DND-41 (cell line): Measurements from ENCODE around the gene HCN1.

ENCODE experiments used
- ATAC-seq: fragments of 200-7000 bp; cut with Tn5 transposase; 3 replicates; pipeline ENCODE4 v1.9.1; 2021; ENCODE audit warnings: low read depth; ENCODE audit not compliant: insufficient read depth
- DNase-seq: peaks from one replicate; pipeline ENCODE4 v3.0.0-alpha.2; 2020
- H2AFZ ChIP-seq: 2 replicates; pipeline ENCODE4 v1.6.0; 2012; ENCODE audit warnings: low read depth, low read length
- H3K27ac ChIP-seq: 2 replicates; pipeline ENCODE4 v1.5.1; 2012; ENCODE audit warnings: low read length, inconsistent platforms
- H3K27me3 ChIP-seq: fragments of 200-600 bp; sonication (generic); 2 replicates; pipeline ENCODE4 v1.6.0; 2012; ENCODE audit warnings: low read length, mild to moderate bottlenecking, inconsistent platforms; ENCODE audit not compliant: insufficient read depth, poor library complexity
- H3K36me3 ChIP-seq: 2 replicates; pipeline ENCODE4 v1.5.1; 2012; ENCODE audit warnings: low read length, inconsistent platforms; ENCODE audit not compliant: insufficient read depth
- H3K4me1 ChIP-seq: 2 replicates; pipeline ENCODE4 v1.5.1; 2012; ENCODE audit warnings: mild to moderate bottlenecking, low read length; ENCODE audit not compliant: insufficient read depth
- H3K4me2 ChIP-seq: 2 replicates; pipeline ENCODE4 v1.6.0; 2012; ENCODE audit warnings: mild to moderate bottlenecking, moderate library complexity, low read length, inconsistent platforms; ENCODE audit not compliant: insufficient read depth
- H3K4me3 ChIP-seq, 2 experiments: fragments of 200-600 bp in 1 of 2; shearing (Covaris generic) in 1 of 2; 2 replicates each; pipeline ENCODE4 v1.5.1; 2012 to 2016; ENCODE audit warnings: inconsistent platforms in 2 of 2, low read length in 2 of 2, mild to moderate bottlenecking in 2 of 2, low read depth in 1 of 2, moderate library complexity in 1 of 2
- H3K79me2 ChIP-seq: 2 replicates; pipeline ENCODE4 v1.6.0; 2012; ENCODE audit warnings: low read length, inconsistent platforms; ENCODE audit not compliant: insufficient read depth
- H3K9ac ChIP-seq: 2 replicates; pipeline ENCODE4 v1.6.0; 2012; ENCODE audit warnings: low read depth, mild to moderate bottlenecking, inconsistent platforms, low read length, moderate library complexity
- H3K9me3 ChIP-seq: 2 replicates; pipeline ENCODE4 v1.5.1; 2012; ENCODE audit warnings: low read length, moderate library complexity, mild to moderate bottlenecking, inconsistent platforms; ENCODE audit not compliant: insufficient read depth, severe bottlenecking
- H4K20me1 ChIP-seq: 2 replicates; pipeline ENCODE4 v1.6.0; 2012; ENCODE audit warnings: low read length; ENCODE audit not compliant: insufficient read depth
- EZH2 ChIP-seq: IDR thresholded peaks from 3 replicates; pipeline ENCODE4 v1.6.1; 2012; ENCODE audit warnings: borderline replicate concordance, low read depth, mild to moderate bottlenecking, moderate library complexity, low read length, inconsistent platforms; ENCODE audit not compliant: severe bottlenecking
- TF ChIP-seq, protein P1 (sequence below): IDR thresholded peaks from 2 replicates; pipeline ENCODE4 v1.5.1; 2012; ENCODE audit warnings: borderline replicate concordance, low read length, moderate library complexity, mild to moderate bottlenecking; ENCODE audit not compliant: poor library complexity, severe bottlenecking; ENCODE audit errors: extremely low read depth

Gene HCN1

DNA sequence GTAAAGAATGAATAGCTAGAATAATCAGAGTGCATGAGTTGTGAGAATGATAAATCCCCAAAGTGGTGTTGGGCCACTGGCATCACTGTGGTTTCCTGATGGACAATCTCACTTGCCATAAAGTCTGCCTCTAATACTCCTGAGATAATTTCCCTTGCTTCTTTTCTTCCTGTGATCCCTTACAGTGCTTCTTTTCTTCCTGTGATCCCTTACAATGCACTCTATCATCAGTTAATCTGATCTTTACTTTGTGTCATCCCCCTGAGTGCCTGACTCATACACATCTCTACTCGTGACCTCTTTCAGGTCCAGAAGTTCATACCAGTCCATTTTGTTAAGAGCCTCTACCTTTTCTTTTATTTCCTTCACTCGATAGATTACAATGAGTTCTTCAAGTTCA, 418.3 kb downstream of the HCN1 start:
- no peaks in the 10 kb centered on the region for H4K20me1 ChIP-seq
- H3K4me1 ChIP-seq: no peaks in the 10 kb centered on the region
- no peak overlapping the region for H3K27ac ChIP-seq
- ATAC-seq: no peak
- no peaks in the 10 kb centered on the region for H3K79me2 ChIP-seq
- TF ChIP-seq, protein P1, sequence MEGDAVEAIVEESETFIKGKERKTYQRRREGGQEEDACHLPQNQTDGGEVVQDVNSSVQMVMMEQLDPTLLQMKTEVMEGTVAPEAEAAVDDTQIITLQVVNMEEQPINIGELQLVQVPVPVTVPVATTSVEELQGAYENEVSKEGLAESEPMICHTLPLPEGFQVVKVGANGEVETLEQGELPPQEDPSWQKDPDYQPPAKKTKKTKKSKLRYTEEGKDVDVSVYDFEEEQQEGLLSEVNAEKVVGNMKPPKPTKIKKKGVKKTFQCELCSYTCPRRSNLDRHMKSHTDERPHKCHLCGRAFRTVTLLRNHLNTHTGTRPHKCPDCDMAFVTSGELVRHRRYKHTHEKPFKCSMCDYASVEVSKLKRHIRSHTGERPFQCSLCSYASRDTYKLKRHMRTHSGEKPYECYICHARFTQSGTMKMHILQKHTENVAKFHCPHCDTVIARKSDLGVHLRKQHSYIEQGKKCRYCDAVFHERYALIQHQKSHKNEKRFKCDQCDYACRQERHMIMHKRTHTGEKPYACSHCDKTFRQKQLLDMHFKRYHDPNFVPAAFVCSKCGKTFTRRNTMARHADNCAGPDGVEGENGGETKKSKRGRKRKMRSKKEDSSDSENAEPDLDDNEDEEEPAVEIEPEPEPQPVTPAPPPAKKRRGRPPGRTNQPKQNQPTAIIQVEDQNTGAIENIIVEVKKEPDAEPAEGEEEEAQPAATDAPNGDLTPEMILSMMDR: no peak
- no peak for TF ChIP-seq EZH2
- H2AFZ ChIP-seq: no peak overlapping the region
- H3K9ac ChIP-seq: no peak overlapping the region
- H3K4me2 ChIP-seq: no peak overlapping the region
- DNase-seq: no peak
- H3K9me3 ChIP-seq: no peaks in the 10 kb centered on the region
- H3K27me3 ChIP-seq: no peaks in the 10 kb centered on the region
- H3K36me3 ChIP-seq: no peaks in the 10 kb centered on the region
- H3K4me3 ChIP-seq: no peak overlapping the region

DNA sequence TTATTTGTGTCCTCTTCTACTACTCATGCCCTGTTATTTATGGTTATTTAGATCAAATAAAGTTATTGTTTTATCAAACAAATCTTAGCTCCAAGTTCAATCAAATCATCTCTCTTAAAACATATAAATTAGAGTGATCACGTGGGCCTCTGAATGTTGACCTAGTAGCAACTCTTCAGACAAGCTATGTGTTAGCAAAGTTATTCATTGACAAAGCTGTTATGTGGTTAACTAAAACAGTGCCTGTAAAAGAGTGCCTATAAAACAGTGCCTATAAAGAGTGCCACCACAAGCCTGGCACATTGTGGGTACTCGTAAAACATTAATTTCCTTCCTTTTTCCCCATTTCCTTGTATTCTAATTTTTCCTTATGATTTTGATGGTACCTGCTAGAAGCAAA, 421.9 kb downstream of the HCN1 start:
- H2AFZ ChIP-seq: no peak overlapping the region
- no peaks in the 10 kb centered on the region for H3K27me3 ChIP-seq
- no peaks in the 10 kb centered on the region for H3K9me3 ChIP-seq
- no peak overlapping the region for H3K9ac ChIP-seq
- no peaks in the 10 kb centered on the region for H3K4me1 ChIP-seq
- H3K4me2 ChIP-seq: no peak overlapping the region
- no peak for DNase-seq
- no peaks in the 10 kb centered on the region for H3K36me3 ChIP-seq
- H3K27ac ChIP-seq: no peak overlapping the region
- no peak for TF ChIP-seq EZH2
- TF ChIP-seq, protein P1: no peak
- ATAC-seq: no peak
- no peaks in the 10 kb centered on the region for H3K79me2 ChIP-seq
- H4K20me1 ChIP-seq: no peaks in the 10 kb centered on the region
- no peak overlapping the region for H3K4me3 ChIP-seq

DNA sequence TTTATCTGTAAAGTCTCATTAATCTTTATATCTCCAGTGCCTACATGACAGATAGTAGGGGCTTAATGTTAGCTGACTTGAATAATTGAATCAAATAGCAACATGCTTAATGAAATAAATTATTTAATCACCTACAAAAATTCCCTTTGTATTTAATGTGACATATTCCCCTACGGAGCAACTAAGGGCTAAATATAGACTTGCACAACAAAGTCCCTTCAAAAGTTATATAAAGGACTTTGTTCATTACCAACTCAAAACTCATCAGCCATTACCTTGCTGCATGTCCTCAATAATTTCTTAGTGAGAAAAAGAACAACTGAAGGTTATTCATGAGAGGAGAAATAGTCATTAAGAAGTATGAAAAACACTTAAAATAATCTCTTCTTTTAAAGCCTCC, 424.6 kb downstream of the HCN1 start:
- DNase-seq (no peak), ATAC-seq (no peak)
- TF ChIP-seq, protein P1: no peak
- no peak for TF ChIP-seq EZH2
- H4K20me1 ChIP-seq: no peaks in the 10 kb centered on the region
- H3K4me1 ChIP-seq: no peaks in the 10 kb centered on the region
- H3K9ac ChIP-seq: no peak overlapping the region
- H2AFZ ChIP-seq: no peak overlapping the region
- no peaks in the 10 kb centered on the region for H3K79me2 ChIP-seq
- no peak overlapping the region for H3K4me3 ChIP-seq
- H3K4me2 ChIP-seq: no peak overlapping the region
- no peaks in the 10 kb centered on the region for H3K36me3 ChIP-seq
- no peaks in the 10 kb centered on the region for H3K9me3 ChIP-seq
- H3K27me3 ChIP-seq: no peaks in the 10 kb centered on the region
- no peak overlapping the region for H3K27ac ChIP-seq

DNA sequence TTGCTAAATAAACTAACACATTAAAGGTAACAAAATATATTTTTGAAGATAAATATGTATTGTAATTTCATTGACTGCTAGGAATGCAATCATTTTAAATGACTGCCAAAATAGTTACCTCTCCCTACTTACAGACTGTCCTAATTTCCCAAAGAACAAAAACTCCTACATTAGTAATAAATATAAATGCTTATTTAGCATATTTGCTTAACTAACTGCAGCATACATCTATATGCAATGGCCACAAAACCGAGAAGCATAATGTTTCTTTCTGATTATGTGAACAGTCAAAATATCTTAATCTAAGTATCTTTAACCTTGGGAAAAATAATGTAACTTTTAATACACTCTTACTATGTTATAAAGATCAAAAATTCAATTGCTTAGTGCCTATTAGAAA, 431.7 kb downstream of the HCN1 start:
- Histone ChIP-seq H3K9me3 (no peaks in the 10 kb centered on the region), H3K36me3 (no peaks in the 10 kb centered on the region), H3K27me3 (no peaks in the 10 kb centered on the region), H2AFZ (no peak overlapping the region), H3K79me2 (no peaks in the 10 kb centered on the region), H3K9ac (no peak overlapping the region), H3K4me3 (no peak overlapping the region), H3K4me2 (no peak overlapping the region), H3K4me1 (no peaks in the 10 kb centered on the region), H4K20me1 (no peaks in the 10 kb centered on the region), H3K27ac (no peak overlapping the region)
- TF ChIP-seq EZH2: no peak
- TF ChIP-seq, protein P1: no peak
- ATAC-seq (no peak), DNase-seq (no peak)
